Daoy (cell line): ENCODE results near the gene NIPSNAP2. TPM values are rescaled to one million over a fixed set of nuclear protein-coding genes. Genes with fewer than 3 reads are reported as not detected.
"Not testable (repeated sequence)": the region's sequence is repeated elsewhere in the genome, so short reads cannot be mapped to it uniquely, and the experiment has no call there.

Experiments used
- DNase-seq: peaks from one replicate; pipeline ENCODE4 v3.0.0-alpha.2; 2015; ENCODE audit warnings: low read depth
- total RNA-seq: library from RNA; depleted of rRNA; stranded (reverse); fragments of >200 nt; shearing (Covaris generic); gene quantifications from 2 replicates; pipeline ENCODE4 v1.2.3, GENCODE V29; 2014

Gene NIPSNAP2
- total RNA-seq, 1 experiment from 2014 or later = 68.6 TPM

- DNase-seq = no peak
Measured at GRCh38 chr7:55975988-55976633, 11.7 kb downstream of the NIPSNAP2 start.

GRCh38 chr7:55977831-55978230, 13.4 kb downstream of the NIPSNAP2 start:
- peak; percentile 90 for DNase-seq

GRCh38 chr7:55980266-55980665, 15.9 kb downstream of the NIPSNAP2 start:
- DNase-seq = no peak

- no peak for DNase-seq
Measured at GRCh38 chr7:55983537-55983936, 19.2 kb downstream of the NIPSNAP2 start.

- no peak for DNase-seq
Measured at GRCh38 chr7:55992346-55992745, 28.0 kb downstream of the NIPSNAP2 start.

GRCh38 chr7:55996856-55997500, 32.6 kb downstream of the NIPSNAP2 start:
- no peak for DNase-seq

- DNase-seq = no peak
Measured at GRCh38 chr7:56003749-56004148, 39.4 kb downstream of the NIPSNAP2 start.

- no peak for DNase-seq
Measured at GRCh38 chr7:56007167-56007652, 42.8 kb downstream of the NIPSNAP2 start.

GRCh38 chr7:56007891-56008290, 43.5 kb downstream of the NIPSNAP2 start:
- no peak for DNase-seq

GRCh38 chr7:56009695-56010094, 45.3 kb downstream of the NIPSNAP2 start:
- no peak for DNase-seq

GRCh38 chr7:56017015-56017414, 52.6 kb downstream of the NIPSNAP2 start:
- not testable (repeated sequence) for DNase-seq

GRCh38 chr7:56019501-56019900, 55.1 kb downstream of the NIPSNAP2 start:
- DNase-seq = no peak

GRCh38 chr7:56023500-56023899, 59.1 kb downstream of the NIPSNAP2 start:
- no peak for DNase-seq

GRCh38 chr7:56026538-56026937, 62.2 kb downstream of the NIPSNAP2 start:
- DNase-seq = no peak

- no peak for DNase-seq
Measured at GRCh38 chr7:56028942-56029630, 64.7 kb downstream of the NIPSNAP2 start.

- no peak for DNase-seq
Measured at GRCh38 chr7:56030340-56030739, 66.0 kb downstream of the NIPSNAP2 start.

- DNase-seq = not testable (repeated sequence)
Measured at GRCh38 chr7:56031556-56031955, 67.2 kb downstream of the NIPSNAP2 start.

GRCh38 chr7:56032578-56032977, 68.2 kb downstream of the NIPSNAP2 start:
- not testable (repeated sequence) for DNase-seq

GRCh38 chr7:56033671-56034432, 69.5 kb downstream of the NIPSNAP2 start:
- peak; percentile 83 for DNase-seq

GRCh38 chr7:56040730-56041129, 76.3 kb downstream of the NIPSNAP2 start:
- DNase-seq = no peak

GRCh38 chr7:56045758-56046157, 81.4 kb downstream of the NIPSNAP2 start:
- not testable (repeated sequence) for DNase-seq
